ENCODE data around the gene CIT.

Gene CIT

DNA sequence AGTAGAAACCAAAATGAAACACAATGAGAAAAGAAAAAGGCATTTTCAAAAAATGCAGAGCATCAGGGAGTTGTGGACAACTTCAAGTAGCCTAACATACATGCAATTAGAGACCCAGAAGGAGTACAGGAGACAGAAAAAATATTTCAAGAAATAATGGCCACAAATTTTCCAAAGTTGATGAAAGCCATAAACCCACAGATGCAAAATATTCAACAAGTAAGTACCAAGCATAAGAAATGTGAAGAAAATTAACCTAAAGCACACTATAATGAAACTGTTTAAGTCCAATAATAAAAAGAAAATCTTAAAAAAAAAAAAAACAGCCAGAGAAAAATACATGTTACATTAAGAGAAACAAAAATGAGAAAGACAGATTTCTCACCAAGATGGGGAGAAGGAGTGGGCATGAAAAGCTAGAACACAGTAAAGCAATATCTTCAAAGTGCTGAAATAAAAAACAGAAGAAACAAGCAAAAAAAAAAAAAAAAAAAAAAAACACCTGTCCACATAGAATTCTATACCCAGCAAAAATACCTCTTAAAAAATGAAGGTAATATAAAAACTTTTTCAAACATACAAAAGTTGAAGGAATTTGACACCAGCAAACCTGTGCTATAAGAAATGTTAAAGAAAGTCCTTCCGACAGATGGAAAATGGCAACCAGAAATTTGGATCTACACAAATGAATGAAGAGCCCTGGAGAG is 132.1 kb downstream of the CIT start:
- TF ChIP-seq, protein P1, sequence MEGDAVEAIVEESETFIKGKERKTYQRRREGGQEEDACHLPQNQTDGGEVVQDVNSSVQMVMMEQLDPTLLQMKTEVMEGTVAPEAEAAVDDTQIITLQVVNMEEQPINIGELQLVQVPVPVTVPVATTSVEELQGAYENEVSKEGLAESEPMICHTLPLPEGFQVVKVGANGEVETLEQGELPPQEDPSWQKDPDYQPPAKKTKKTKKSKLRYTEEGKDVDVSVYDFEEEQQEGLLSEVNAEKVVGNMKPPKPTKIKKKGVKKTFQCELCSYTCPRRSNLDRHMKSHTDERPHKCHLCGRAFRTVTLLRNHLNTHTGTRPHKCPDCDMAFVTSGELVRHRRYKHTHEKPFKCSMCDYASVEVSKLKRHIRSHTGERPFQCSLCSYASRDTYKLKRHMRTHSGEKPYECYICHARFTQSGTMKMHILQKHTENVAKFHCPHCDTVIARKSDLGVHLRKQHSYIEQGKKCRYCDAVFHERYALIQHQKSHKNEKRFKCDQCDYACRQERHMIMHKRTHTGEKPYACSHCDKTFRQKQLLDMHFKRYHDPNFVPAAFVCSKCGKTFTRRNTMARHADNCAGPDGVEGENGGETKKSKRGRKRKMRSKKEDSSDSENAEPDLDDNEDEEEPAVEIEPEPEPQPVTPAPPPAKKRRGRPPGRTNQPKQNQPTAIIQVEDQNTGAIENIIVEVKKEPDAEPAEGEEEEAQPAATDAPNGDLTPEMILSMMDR (IDR thresholded peaks at IDR 0.05; ENCODE audit: low read depth, low read length) = no peak
- no peak overlapping the region for H3K4me3 ChIP-seq (replicated peaks in 1 of 2; ENCODE audit: low read depth in 2 of 2, low read length in 2 of 2)
- DNase-seq (ENCODE audit: low read depth in 2 of 2) = no peak

DNA sequence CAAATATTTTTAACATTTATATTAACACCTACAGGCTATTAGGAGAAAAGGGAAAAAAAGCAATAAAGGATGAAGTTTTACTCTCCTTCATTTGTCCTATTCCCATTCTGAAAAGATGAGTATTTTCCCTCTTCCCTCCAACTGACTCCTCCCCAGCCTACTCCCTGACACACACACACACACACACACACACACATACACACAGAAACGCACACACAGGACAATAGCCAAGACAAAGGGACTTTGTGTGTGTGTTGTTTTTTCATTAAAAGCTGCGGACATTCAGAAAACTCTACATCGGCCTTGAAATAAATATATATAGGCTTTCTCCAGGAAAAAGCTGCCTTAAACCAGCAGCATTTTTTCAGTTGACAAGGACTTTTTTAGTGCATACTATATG is 134.4 kb downstream of the CIT start:
- TF ChIP-seq, protein P1 (IDR thresholded peaks at IDR 0.05; ENCODE audit: low read depth, low read length) = no peak
- DNase-seq (ENCODE audit: low read depth in 2 of 2) = no peak
- no peak overlapping the region for H3K4me3 ChIP-seq (replicated peaks in 1 of 2; ENCODE audit: low read depth in 2 of 2, low read length in 2 of 2)

DNA sequence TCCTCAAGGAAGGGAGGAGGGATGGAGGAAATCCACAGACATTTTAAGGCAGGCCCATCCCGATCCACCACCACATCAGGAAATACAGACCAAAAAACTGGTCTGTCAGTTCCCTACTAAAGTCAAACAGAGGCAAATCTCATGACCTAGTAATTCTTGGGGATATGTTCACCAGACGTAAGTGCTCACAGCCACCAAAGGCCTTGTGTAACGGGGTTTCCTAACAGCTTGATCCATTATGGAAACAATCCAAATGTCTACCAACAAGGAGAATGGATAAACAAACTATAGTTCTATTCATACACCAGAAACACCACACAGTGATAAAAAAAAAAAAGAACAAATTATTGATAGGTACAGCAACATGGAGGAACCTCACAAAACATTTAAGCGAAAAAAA is 136.3 kb downstream of the CIT start:
- TF ChIP-seq, protein P1 (IDR thresholded peaks at IDR 0.05; ENCODE audit: low read depth, low read length) = no peak
- H3K4me3 ChIP-seq (replicated peaks in 1 of 2; ENCODE audit: low read depth in 2 of 2, low read length in 2 of 2) = no peak overlapping the region
- DNase-seq (ENCODE audit: low read depth in 2 of 2) = no peak

DNA sequence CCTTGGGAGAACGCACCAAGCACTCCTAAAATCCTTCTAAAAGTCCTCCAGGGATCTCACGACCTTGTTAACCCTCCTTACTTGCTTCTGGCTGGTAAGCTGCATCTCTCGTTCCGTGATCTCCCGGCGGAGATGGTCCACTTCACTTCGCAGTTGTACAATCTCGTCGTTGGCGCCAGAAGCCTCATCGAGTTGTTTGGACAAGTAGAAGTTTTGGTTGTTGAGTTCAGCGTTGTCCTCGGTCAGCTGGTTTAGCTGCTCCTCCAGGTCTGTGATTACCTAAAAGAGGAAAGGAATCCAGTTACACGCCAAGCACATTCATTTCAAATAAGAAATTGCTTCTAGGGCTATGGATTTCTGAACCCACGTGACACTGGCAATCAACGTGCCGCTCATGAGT is 142.0 kb downstream of the CIT start:
- no peak overlapping the region for H3K4me3 ChIP-seq (replicated peaks in 1 of 2; ENCODE audit: low read depth in 2 of 2, low read length in 2 of 2)
- no peak for DNase-seq (ENCODE audit: low read depth in 2 of 2)
- TF ChIP-seq, protein P1 (IDR thresholded peaks at IDR 0.05; ENCODE audit: low read depth, low read length) = no peak

DNA sequence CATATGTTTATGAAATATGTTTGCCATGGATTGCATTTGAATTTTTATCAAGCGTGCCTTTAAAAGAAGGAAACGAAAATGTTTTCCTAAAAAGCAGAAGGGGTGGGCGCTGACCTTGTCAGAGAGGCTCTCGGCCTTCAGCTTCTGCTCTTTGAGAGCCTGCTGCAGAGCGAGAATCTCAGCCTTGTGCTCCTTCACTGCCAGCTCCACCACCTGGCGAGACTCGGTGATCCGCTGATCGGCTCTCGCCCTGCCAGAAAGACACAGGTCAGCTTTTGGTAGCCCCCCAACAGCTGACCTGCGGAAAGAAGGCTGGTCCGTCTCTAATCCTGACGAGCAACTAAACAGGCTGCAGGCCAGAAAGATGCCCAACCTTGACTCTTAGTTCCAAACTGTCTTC is 146.7 kb downstream of the CIT start:
- no peak overlapping the region for H3K4me3 ChIP-seq (replicated peaks in 1 of 2; ENCODE audit: low read depth in 2 of 2, low read length in 2 of 2)
- TF ChIP-seq, protein P1 (IDR thresholded peaks at IDR 0.05; ENCODE audit: low read depth, low read length) = no peak
- DNase-seq (ENCODE audit: low read depth in 2 of 2) = no peak

DNA sequence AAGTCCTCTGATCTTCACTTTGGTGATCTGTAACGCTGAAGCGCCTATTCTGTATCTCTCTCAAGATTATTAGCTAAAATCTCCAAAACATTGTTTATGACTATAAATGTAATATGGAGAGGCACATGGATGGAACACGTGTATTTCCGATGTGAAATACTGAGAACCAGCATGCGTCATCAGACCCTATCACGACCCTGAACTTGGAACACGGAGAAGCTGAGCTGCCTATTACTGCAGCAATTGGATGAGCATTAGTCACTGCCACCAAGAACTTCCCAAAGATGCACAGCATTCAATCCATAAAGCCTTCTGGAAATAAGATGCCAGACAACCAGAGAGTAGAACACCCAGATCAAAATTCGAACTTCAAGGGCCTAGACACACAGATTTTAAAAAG is 147.2 kb downstream of the CIT start:
- TF ChIP-seq, protein P1 (IDR thresholded peaks at IDR 0.05; ENCODE audit: low read depth, low read length) = no peak
- no peak for DNase-seq (ENCODE audit: low read depth in 2 of 2)
- H3K4me3 ChIP-seq (replicated peaks in 1 of 2; ENCODE audit: low read depth in 2 of 2, low read length in 2 of 2) = no peak overlapping the region

DNA sequence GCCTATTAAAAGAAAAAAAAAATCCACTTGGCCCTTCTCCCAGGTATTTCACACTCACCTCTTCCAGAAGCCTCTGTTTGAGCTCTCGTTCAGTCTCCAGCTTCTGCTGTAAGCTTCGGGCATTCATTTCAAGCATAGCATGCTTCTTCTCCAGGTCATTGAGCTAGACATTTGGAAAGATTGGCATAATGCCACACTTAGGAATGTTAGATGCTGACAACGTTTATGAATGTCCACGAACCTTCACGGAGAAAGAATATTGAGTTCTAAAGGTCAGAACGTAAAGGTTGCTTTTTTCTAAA is 148.7 kb downstream of the CIT start:
- TF ChIP-seq, protein P1 (IDR thresholded peaks at IDR 0.05; ENCODE audit: low read depth, low read length) = no peak
- no peak overlapping the region for H3K4me3 ChIP-seq (replicated peaks in 1 of 2; ENCODE audit: low read depth in 2 of 2, low read length in 2 of 2)
- DNase-seq (ENCODE audit: low read depth in 2 of 2) = no peak

Data from cardiac fibroblast (primary cell).